MM.1S (cell line): ENCODE data around the gene SKIDA1.

Source experiments
- DNase-seq: peaks from one replicate; pipeline ENCODE4 v3.0.0-alpha.2; 2015
- H2AFZ ChIP-seq: fragments of 300-600 bp; sonication (generic); 2 replicates; pipeline ENCODE4 v1.6.0; 2016; ENCODE audit warnings: antibody characterized with exemption, low read length
- H3F3A ChIP-seq: fragments of 300-600 bp; sonication (generic); 2 replicates; pipeline ENCODE4 v1.6.1; 2016; ENCODE audit warnings: mild to moderate bottlenecking, antibody characterized with exemption, low read length, moderate library complexity, mixed read lengths; ENCODE audit not compliant: insufficient read depth
- H3K27ac ChIP-seq: fragments of 300-600 bp; sonication (generic); 2 replicates; pipeline ENCODE4 v1.5.1; 2016; ENCODE audit warnings: mild to moderate bottlenecking, low read length
- H3K27me3 ChIP-seq: fragments of 300-600 bp; sonication (generic); replicated peaks from 2 replicates; pipeline ENCODE4 v1.6.0; 2016; ENCODE audit warnings: low read length; ENCODE audit not compliant: insufficient read depth
- H3K36me3 ChIP-seq: fragments of 300-600 bp; sonication (generic); replicated peaks from 2 replicates; pipeline ENCODE4 v1.6.1; 2016; ENCODE audit warnings: mild to moderate bottlenecking, low read length, mixed read lengths; ENCODE audit not compliant: insufficient read depth
- H3K4me1 ChIP-seq: fragments of 300-600 bp; sonication (generic); 2 replicates; pipeline ENCODE4 v1.6.1; 2016; ENCODE audit warnings: low read length, mixed read lengths
- H3K4me2 ChIP-seq: fragments of 300-600 bp; sonication (generic); 2 replicates; pipeline ENCODE4 v1.6.0; 2016; ENCODE audit warnings: low read depth, low read length
- H3K4me3 ChIP-seq: fragments of 300-600 bp; sonication (generic); 2 replicates; pipeline ENCODE4 v1.5.1; 2016; ENCODE audit warnings: low read length, mixed read lengths
- H3K79me2 ChIP-seq: fragments of 300-600 bp; sonication (generic); 2 replicates; pipeline ENCODE4 v1.6.1; 2016; ENCODE audit warnings: mixed run types, low read length, mixed read lengths
- H3K9ac ChIP-seq: fragments of 300-600 bp; sonication (generic); 2 replicates; pipeline ENCODE4 v1.6.1; 2016; ENCODE audit warnings: low read length, mixed read lengths
- H3K9me2 ChIP-seq: fragments of 300-600 bp; sonication (generic); replicated peaks from 2 replicates; pipeline ENCODE4 v1.6.1; 2016; ENCODE audit warnings: mild to moderate bottlenecking, low read length, mixed read lengths; ENCODE audit not compliant: insufficient read depth
- H3K9me3 ChIP-seq: fragments of 300-600 bp; sonication (generic); replicated peaks from 2 replicates; pipeline ENCODE4 v1.6.1; 2016; ENCODE audit warnings: mild to moderate bottlenecking, low read length, mixed read lengths; ENCODE audit not compliant: insufficient read depth
- H4K20me1 ChIP-seq: fragments of 300-600 bp; sonication (generic); 2 replicates; pipeline ENCODE4 v1.6.1; 2016; ENCODE audit warnings: mild to moderate bottlenecking, low read length, moderate library complexity, mixed read lengths; ENCODE audit not compliant: insufficient read depth
- EZH2 ChIP-seq: fragments of 300-600 bp; sonication (generic); optimal IDR thresholded peaks from 2 replicates; pipeline ENCODE3; 2017; ENCODE audit warnings: low read depth, mild to moderate bottlenecking, antibody characterized with exemption, low read length, mixed read lengths
- EZH2phosphoT487 ChIP-seq: fragments of 300-600 bp; sonication (generic); IDR thresholded peaks from 2 replicates; pipeline ENCODE4 v1.6.1; 2018; ENCODE audit warnings: antibody characterized with exemption, low read length
- TF ChIP-seq, protein P1 (sequence below): fragments of 300-600 bp; sonication (generic); IDR thresholded peaks from 2 replicates; pipeline ENCODE4 v1.5.1; 2016; ENCODE audit warnings: antibody characterized with exemption, low read length, mixed read lengths

Gene SKIDA1

DNA sequence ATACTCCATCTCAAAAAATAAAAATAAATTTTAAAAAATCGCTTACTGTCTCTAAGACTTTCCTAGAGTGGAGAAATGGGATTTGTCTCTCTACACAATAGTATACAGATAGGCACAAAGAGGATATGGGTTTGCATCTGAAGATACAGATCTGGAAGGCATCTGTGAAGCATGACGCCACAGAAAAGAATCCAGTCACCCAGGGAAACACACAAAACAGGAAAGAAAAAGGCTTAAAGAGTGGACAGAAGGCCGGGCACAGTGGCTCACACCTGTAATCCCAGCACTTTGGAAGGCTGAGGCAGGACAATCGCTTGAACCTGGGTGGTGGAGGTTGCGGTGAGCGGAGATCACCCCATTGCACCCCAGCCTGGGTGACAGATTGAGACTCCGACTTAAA is 61.3 kb downstream of the SKIDA1 start:
- Histone ChIP-seq H3K36me3 (no peaks in the 10 kb centered on the region), H2AFZ (no peak overlapping the region), H3K27ac (no peak overlapping the region), H3K4me2 (no peak overlapping the region), H3K4me3 (no peak overlapping the region), H3F3A (no peaks in the 10 kb centered on the region), H3K27me3 (no peaks in the 10 kb centered on the region), H4K20me1 (no peaks in the 10 kb centered on the region), H3K79me2 (no peaks in the 10 kb centered on the region), H3K9me2 (no peaks in the 10 kb centered on the region), H3K9ac (no peak overlapping the region), H3K4me1 (no peaks in the 10 kb centered on the region), H3K9me3 (no peaks in the 10 kb centered on the region)
- no peak for DNase-seq
- TF ChIP-seq EZH2phosphoT487 (no peak), EZH2 (no peak)
- TF ChIP-seq, protein P1, sequence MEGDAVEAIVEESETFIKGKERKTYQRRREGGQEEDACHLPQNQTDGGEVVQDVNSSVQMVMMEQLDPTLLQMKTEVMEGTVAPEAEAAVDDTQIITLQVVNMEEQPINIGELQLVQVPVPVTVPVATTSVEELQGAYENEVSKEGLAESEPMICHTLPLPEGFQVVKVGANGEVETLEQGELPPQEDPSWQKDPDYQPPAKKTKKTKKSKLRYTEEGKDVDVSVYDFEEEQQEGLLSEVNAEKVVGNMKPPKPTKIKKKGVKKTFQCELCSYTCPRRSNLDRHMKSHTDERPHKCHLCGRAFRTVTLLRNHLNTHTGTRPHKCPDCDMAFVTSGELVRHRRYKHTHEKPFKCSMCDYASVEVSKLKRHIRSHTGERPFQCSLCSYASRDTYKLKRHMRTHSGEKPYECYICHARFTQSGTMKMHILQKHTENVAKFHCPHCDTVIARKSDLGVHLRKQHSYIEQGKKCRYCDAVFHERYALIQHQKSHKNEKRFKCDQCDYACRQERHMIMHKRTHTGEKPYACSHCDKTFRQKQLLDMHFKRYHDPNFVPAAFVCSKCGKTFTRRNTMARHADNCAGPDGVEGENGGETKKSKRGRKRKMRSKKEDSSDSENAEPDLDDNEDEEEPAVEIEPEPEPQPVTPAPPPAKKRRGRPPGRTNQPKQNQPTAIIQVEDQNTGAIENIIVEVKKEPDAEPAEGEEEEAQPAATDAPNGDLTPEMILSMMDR: no peak
